Activated naive CD4-positive, alpha-beta T cell treated with Interleukin-2 at 50 U/mL for 16 hours (primary cell): ENCODE measurements around the gene KLHL3.
"Not testable (repeated sequence)": the region's sequence is repeated elsewhere in the genome, so short reads cannot be mapped to it uniquely, and the experiment has no call there.

Experiments used
- DNase-seq: peaks from one replicate; pipeline ENCODE4 v3.0.0-alpha.2; 2020

KLHL3 gene, protein sequence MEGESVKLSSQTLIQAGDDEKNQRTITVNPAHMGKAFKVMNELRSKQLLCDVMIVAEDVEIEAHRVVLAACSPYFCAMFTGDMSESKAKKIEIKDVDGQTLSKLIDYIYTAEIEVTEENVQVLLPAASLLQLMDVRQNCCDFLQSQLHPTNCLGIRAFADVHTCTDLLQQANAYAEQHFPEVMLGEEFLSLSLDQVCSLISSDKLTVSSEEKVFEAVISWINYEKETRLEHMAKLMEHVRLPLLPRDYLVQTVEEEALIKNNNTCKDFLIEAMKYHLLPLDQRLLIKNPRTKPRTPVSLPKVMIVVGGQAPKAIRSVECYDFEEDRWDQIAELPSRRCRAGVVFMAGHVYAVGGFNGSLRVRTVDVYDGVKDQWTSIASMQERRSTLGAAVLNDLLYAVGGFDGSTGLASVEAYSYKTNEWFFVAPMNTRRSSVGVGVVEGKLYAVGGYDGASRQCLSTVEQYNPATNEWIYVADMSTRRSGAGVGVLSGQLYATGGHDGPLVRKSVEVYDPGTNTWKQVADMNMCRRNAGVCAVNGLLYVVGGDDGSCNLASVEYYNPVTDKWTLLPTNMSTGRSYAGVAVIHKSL

DNA sequence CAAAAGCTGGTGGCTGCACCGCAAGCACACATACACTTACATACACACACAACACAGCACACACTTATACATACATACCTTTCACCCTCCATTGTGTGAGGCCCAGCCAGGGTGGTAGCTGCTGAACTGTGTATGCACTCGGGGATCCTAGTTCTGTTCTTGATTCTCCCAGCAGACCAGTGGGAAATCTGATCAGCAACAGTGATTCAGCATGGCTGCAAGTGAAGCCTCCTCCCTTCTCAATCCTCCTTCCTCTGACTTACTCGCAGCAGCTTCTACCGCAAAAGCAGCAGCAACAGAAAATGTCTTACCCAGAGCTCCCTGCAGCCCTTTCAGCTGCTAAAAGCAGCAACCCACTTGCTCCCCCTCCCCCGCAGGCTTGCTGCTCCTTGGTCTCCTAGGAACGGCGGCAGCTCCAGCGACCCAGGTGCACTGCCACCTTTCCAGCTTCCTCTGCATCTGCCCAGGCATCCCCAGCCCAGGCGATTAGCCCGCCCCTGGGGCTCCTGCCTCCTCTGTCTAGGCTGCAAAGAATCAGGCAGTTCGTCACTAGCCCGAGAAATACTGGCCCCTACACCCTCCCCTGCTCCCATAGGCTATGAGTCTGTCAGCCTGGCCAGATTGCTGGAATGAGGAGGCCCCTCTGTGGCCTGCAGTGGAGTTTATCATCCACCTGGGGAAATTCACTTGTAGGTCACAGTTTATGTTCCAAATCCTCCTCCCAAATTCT lies at the start of gene KLHL3:
KLHL3 (minus strand) TSS at position 535 of the 730 bp plus-strand sequence; CDS start at position 92, 443 bp downstream.
- peak; percentile 28 for DNase-seq

DNA sequence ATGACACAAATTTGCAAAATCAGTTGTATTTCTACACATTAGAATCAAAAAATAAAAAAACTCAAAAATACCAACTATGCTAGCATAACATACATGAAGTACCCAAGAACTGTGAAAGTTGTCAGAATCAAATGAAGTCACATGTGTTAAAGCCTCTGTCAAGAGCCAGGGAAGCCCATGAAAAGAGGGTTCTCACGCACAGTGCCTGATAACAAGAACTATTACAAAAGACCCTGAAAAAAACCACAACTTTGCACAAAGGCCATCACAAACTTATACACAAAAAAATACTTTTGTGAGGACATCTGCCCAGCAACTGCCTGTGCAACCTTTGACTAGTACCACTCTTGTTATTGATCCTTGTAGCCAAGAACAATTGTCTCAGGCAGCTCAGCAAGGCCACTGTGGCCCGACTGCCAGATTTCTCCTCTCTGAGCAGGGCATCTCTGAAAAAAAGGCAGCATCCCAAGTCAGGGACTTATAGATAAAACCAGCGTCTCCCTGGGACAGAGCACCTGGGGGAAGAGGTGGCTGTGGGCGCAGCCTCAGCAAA lies 47.2 kb upstream of the KLHL3 start:
- no peak for DNase-seq

DNA sequence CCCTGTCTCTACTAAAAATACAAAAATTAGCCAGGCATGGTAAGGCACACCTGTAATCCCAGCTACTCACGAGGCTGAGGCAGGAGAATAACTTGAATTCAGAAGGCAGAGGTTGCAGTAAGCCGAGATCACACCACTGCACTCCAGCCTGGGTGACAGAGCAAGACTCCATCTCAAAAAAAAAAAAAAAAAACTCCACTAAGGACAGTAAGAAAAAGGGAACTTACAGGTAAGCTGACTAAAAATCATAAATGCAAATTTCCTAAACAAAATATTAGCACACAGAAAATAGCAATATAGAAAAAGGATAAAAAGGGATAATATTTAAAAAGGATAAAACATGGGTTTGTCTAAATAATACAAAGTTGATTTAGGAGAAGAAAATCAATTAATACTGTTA lies 46.2 kb upstream of the KLHL3 start:
- DNase-seq, result no peak

DNA sequence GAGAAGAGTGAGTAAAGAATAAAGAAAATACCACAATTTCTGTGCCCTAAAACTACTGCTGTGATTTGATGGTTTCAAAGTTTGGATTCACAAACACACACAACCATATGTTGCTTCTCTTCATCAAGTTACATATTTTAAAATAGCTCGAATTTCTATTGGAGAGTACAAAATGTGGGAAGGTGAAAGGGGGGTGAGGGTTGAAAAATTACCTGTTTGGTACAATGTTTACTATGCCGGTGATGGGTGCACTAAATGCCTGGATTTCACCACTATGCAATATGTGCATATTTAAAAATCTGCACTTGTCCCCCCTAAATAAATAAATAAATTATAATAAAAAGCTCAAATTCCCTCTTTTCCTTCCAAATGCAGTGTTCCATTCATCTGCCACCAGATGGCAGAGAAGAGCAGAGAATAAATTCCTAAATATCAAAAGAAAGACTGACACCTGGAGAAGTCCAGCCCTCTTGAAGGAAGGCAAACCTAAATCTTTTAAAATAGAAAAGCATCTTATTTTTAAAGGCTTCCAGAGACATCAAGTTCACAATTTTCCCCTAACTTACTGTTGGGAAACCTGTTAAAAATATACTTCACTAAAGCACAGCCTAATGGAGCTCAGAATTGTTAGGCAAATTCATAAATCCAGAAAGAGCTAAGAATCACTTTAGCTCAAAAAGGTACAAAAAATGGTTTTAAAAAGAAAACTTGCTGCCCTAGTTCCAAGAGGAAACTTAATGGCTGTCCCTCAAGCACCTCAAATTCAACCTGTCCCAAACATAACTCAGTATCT lies 43.1 kb upstream of the KLHL3 start:
- DNase-seq, result no peak

DNA sequence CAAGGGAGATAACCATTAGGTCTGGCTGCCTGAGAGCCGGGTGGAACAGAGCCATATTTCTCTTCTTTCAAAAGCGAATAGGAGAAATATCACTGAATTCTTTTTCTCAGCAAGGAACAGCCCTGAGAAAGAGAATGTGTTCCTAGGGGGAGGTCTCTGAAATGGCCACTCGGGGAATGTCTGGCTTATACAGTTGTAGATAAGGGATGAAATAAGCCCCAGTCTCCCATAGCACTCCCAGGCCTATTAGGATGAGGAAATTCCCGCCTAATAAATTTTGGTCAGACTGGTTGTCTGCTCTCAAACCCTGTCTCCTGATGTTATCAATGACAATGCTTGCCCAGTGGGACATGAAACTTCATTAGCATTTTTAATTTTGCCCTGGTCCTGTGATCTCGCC lies 32.0 kb upstream of the KLHL3 start:
- DNase-seq, result not testable (repeated sequence)

DNA sequence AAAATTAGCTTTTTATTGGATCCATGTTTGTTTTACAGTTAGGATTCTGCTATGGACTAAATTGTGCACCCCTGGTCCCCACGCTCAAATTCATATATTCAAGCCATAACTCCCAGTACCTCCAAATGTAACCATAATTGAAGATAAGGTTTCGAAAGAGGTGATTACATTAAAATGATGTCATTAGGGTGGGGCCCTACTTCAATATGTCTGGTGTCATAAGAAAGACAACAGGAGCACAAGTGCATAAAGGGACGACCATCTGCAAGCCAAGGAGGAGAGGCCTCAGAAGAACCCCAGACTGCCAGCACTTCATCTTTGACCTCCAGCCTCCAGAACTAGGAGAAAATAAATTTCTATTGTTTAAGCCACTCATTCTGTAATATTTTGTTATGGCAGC lies 25.7 kb upstream of the KLHL3 start:
- DNase-seq, result no peak

DNA sequence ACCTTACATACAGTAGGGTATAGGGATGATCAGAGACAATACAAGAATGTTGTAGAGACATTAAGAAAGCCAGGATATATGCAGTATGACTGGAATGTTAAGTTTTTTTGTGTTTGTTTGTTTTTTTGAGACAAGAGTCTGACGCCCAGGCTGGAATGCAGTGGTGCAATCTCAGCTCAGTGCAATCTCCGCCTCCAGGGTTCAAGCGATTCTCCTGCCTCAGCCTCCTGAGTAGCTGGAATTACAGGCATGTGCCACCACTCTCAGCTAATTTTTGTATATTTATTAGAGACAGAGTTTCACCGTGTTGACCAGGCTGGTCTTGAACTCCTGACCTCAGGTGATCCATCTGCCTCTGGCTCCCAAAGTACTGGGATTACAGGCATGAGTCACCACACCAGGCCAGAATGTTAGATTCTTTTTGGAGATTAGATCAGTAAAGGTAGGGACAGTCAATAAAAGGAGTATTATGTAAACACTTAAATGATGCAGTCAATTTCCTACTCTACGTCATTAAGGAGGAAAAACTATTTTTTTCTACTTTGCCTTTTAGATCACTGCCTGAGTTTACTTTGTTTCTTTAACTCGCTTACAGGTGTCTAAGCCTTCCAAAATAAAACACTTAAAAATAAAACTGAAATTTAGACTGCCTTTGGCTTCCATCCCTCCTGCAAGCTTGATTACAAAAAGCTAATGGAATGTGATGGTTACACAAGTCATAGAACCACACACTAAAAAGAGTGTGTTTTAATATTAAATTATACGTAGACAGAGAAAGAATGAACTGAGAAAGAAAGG lies 25.0 kb upstream of the KLHL3 start:
- no peak for DNase-seq

DNA sequence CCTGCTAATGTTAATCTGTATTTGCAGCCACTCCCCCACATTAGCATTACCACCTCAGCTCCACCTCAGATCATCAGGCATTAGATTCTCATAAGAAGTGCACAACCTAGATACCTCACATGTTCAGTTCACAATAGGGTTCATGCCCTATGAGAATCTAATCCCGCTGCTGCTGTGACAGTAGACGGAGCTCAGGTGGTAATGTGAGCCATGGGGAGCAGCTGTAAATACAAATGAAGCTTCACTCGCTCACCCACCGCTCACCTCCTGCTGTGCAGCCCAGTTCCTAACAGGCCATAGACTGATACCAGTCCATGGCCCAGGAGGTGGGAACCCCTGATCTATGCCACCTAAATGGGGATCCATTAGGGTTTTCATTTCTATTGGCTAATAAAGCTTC lies 24.4 kb upstream of the KLHL3 start:
- no peak for DNase-seq

DNA sequence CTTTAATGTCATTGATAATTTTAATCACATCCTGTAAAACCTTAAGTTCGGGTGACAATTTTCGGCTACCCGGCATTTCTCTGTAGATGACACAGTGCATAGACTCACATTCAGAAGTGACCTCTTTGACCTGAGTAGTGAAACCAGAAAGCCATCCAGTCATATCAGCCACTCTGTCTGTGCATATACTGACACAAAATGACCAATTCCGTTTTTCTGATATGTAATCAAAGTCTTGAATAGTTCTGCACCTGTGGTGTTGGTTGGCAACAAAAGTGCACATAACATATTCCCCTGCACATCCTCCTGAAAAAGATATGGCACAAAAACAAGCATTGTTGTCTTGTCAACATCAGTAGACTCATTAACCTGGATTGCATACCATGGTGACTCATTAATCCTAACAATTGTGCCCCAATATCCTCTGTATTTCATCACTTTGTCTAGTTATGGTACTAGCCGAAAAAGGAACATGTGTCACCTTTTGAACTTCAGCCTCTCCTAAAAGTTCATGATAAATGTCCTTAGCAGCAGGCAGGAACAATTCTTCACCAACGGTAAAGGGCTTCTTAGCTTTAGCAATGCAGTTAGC lies 22.9 kb upstream of the KLHL3 start:
- DNase-seq, result no peak

DNA sequence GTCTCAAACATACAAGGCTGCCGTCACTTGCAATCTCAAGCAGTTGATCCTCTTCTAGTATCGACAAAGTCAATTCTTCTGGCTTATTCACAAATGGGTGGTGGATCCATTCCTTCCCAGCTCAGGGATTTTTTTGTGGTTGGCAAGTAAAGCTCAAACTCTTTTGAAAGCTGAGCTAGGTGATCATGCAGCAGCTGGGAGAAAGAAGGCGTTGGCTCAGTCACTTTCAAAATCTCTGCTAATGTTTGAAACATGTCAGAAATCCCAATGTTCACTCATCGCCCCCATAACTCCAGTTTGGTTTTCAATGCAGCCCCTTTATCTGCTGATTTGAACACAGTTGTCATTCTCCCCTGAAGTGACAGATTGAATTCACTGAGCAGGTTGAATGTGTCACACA lies 22.2 kb upstream of the KLHL3 start:
- DNase-seq, result no peak

DNA sequence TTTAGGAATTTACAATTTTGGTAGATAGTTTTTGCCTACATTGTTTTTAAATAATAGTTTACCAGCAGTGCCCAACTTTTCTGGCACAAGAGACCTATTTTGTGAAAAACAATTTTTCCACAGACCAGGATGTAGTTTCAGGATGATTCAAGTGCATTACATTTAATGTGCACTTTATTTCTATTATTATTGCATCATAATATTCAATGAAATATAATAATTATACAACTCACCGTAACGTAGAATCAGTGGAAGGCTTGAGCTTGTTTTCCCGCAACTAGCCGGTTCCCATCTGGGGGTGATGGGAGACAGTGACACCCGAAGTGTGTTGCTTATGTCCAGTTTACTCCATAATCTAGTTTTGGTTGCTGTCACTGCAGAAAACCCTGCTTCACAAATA lies 21.7 kb upstream of the KLHL3 start:
- DNase-seq, result no peak

DNA sequence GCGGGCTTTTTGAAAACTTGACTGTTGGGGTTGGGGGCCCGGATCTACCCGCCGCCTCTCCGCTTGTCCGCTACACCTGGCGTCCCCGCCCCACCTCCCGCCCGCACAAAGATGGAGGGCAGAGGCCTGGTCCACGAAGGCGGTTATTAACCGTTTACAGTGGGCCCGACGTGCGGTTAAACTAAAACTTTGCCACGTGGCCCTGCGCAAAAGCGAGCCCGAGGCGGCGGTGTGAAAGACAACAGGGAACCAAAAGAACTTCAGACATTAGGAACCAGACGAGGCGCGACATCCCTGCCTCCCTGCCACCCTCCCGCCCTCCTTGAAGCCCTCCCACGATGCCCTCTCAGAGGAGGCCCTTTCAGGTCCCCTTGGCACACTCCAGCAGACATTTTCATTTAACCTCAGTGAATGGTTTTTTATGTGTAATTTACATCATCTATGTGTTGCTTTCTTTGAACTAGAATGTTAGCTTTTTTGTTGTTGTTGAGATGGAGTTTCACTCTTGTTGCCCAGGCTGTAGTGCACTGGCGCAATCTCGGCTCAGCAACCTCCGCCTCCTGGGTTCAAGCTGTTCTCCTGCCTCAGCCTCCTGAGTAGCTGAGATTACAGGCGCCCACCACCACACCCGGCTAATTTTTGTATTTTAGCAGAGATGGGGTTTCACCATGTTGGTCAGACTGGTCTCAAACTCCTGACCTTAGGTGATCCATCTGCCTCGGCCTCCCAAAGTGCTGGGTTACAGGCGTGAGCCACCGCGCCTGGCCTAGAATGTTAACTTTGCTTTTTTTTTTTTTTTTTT lies 19.3 kb upstream of the KLHL3 start:
- no peak for DNase-seq

DNA sequence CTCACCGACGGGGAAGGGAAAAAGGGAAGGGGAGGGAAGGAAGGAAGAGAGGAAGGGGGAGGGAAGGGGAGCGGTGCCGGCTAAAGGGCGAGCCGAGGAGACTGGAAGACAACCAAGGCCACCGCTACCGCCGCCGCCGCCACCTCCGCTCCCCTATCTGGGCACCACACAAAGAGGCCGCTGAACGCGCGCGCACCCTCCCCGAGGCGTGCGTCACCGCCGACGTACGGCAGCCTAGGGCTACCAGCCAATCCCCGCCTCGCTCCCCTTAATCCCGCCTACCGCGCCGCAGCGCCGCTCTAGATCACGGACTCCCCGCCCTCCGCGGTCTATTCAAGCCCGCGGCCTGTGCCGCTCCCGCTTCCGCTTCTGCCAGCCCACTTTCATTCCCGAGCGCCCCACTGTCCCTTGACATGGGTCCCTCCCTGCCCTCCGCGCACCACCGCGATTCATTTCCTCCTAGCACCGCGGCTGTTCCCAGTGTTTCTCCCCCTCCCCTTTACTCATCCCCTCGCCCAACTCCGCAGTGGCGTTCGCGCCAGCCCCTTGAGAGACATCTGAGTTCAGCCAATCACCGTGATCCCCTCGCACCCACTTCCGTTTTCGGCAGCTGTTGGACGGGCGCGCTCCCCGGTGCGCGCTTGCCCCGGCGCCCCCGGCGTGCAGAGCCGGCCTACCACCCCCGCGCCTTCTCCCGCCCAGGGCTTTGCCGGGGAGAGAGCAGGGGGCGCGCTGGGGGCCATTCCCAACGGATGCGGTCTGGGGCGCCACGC lies 18.5 kb upstream of the KLHL3 start, which contains the start of gene HNRNPA0:
HNRNPA0 (minus strand) TSS at position 176 of the 773 bp plus-strand sequence. CDS start 297 bp downstream, outside the sequence.
- peak; percentile 98 for DNase-seq

DNA sequence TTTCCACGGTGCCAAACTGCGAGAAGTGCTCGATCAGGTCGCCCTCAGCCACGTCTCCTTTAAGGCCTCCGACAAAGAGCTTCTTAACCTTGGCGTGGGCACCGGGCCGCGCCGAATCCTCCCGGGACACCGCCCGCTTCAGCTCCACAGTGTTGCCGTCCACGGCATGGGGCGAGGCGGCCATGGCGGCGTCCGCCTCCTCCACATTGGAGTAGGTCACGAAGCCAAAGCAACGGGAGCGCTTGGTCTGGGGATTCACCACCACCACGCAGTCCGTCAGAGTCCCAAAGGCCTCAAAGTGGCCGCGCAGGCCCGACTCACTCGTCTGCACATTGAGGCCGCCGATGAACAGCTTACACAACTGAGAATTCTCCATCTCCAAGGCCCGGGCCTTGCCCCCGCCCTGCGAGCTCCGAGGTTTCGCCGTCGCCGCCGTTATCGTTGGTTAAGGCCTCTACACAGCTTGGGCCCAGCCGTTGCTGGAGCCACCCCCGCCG lies 17.9 kb upstream of the KLHL3 start:
- DNase-seq, result peak; percentile 50

DNA sequence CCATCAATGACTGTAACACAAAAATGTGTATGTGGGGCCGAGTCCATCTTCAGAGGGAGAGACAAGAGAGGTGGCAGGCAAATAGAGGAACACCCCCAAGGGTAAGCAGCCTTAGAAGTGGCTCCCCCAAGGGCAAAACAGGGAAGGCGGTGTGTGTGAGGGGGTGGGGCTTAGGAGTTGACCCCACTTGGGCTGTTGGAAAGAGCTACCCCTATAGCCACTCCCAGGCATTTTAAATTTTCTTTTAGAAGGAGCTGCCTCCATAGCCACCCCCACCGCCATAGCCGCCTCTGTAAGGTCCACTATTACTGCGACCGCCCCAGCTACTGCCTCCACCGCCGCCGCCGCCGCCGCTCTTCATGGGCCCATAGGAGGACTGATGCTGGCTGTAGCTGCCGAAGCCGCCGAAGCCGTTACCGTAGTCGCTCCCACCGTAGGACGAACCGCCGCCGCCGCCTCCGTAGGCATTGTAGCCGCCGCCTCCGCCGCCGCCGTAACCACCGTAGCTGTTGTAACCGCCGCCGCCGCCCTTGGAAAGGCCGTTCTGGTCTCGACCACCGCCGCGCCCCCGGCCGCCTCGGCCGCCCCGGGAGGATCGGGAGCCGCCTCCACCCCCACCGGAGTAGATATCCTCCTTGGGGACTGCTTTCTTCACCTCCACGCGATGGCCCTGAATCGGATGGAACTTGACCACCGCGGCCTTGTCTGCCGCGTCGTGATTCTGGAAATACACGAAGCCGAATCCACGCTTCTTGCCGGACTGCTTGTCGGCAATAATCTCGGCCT lies 17.2 kb upstream of the KLHL3 start:
- peak; percentile 46 for DNase-seq

DNA sequence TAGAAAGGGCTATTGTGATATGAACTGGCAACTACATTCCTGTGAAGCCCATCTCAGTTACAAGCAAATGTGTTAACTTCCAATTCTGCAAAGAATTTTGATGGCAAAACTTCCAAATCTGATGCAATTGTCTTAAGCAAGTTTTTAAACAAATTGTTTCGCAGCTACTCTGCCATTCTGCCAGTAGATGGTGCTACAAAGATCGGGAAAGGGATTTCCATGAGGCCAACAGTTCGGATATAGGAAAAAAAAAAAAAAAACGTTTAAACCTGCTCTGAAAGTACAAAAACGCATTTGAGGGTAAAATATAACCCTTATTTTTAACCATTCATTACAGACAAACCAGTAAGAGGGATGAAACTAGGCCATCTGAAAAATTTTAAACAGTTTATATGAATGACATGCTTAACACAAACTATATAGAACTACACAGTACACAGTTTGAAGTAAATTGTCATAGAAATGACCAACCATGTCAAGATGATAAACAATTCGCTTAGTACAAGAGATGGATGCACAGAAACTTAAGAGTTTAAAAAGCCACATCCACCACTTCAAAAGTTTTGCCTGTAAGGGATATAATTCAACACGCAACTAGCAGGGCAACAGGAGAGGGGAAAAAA lies 16.1 kb upstream of the KLHL3 start:
- no peak for DNase-seq

DNA sequence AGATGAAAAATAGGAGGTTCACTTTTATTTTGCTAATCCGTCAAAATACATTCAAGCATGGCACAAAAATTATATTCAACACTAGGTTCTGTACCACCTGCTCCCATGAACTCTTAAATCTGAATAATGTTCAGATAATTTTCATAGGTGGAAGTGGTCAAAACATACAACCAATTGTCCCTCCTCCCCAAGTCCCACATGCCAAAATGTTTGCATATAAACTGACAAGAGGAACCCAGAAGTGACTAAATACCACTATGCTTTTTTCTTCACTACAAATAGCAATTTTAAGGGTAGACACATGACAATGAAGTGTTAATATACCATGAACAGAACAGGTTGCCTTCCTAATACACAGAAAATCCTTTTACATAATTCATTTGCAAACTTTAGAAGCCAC lies 14.5 kb upstream of the KLHL3 start:
- no peak for DNase-seq

DNA sequence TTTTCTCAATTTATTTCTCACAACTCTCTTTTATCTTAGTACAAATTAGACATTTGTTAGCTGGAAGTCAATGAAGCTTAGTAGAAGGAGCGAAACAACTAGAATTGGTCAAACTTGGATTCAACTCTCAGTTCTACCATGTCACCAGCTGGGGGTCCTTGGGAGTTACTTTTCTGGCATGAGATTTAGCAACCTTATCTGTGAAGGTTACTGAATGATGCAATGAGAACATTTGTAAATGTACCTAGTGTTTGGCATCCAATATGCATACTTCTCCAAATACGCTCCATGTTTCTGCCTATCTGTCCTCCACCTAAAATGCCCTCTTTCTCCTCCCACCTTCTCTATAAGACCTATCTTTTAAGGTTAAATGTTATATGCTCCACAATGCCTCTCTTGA lies 12.0 kb upstream of the KLHL3 start:
- no peak for DNase-seq
